ENCODE data around the gene GAS2L2. TPM values are rescaled to one million over a fixed set of nuclear protein-coding genes. Genes with fewer than 3 reads are reported as not detected.

GAS2L2 gene
- total and polyA plus RNA-seq, 4 donors: not detected

- 96% methylated on average over 1 of the region's 1 CpG for WGBS
- Histone ChIP-seq H3K27me3 (ENCODE audit: control insufficient read depth in 4 of 4, insufficient read depth in 4 of 4, low read length in 3 of 4) (no peaks in the 10 kb centered on the region), H3K36me3 (ENCODE audit: control insufficient read depth in 4 of 4, insufficient read depth in 3 of 4, low read depth in 1 of 4, low read length in 3 of 4) (no peaks in the 10 kb centered on the region), H3K4me3 (ENCODE audit: low read depth in 1 of 3, low read length in 3 of 3) (no peak within 1 kb of the TSS), H3K9ac (ENCODE audit: low read depth in 1 of 2, low read length in 2 of 2) (no peak within 1 kb of the TSS), H3K4me1 (ENCODE audit: control insufficient read depth in 4 of 4, insufficient read depth in 4 of 4, low read length in 3 of 4) (peaks cover 2 to 12% (median 6%) of the 10 kb centered on the region in 4 donors), H3K27ac (ENCODE audit: low read depth in 1 of 2, low read length in 2 of 2) (no peak within 1 kb of the TSS), H3K9me3 (ENCODE audit: control insufficient read depth in 4 of 4, low read length in 3 of 4) (no peaks in the 10 kb centered on the region)
- TF ChIP-seq HNF4G (IDR thresholded peaks at IDR 0.05) (no peak), RAD21 (IDR thresholded peaks at IDR 0.05) (no peak), ATF3 (IDR thresholded peaks at IDR 0.05) (no peak), RXRA (IDR thresholded peaks at IDR 0.05) (no peak), REST (IDR thresholded peaks at IDR 0.05) (no peak), ZBTB33 (IDR thresholded peaks at IDR 0.05) (no peak), FOXA2 (IDR thresholded peaks at IDR 0.05) (no peak), EGR1 (IDR thresholded peaks at IDR 0.05; ENCODE audit: low read depth in 2 of 2) (no peak), MAX (IDR thresholded peaks at IDR 0.05) (no peak), HNF4A (conservative IDR thresholded peaks at IDR 0.05) (no peak), JUND (IDR thresholded peaks at IDR 0.05) (no peak), TAF1 (conservative IDR thresholded peaks at IDR 0.05) (no peak), CTCF (IDR thresholded peaks at IDR 0.05; ENCODE audit: low read depth, low read length, missing input control) (no peak)
- no peak for DNase-seq (ENCODE audit: low spot score)
Observed at GRCh38 chr17:35760587-35760986, 7.5 kb upstream of the GAS2L2 start, which contains the start of gene C17orf50. Gene C17orf50, plus strand, starts transcription at chr17:35760887. Its CDS starts 55 bp downstream, at chr17:35760942.

- H3K9ac ChIP-seq (ENCODE audit: low read depth in 1 of 2, low read length in 2 of 2): no peak overlapping the region
- DNase-seq (ENCODE audit: low spot score): no peak
- H3K4me1 ChIP-seq (ENCODE audit: control insufficient read depth in 4 of 4, insufficient read depth in 4 of 4, low read length in 3 of 4): no peaks in the 10 kb centered on the region
- H3K36me3 ChIP-seq (ENCODE audit: control insufficient read depth in 4 of 4, insufficient read depth in 3 of 4, low read depth in 1 of 4, low read length in 3 of 4): no peaks in the 10 kb centered on the region
- H3K27me3 ChIP-seq (ENCODE audit: control insufficient read depth in 4 of 4, insufficient read depth in 4 of 4, low read length in 3 of 4): no peaks in the 10 kb centered on the region
- H3K4me3 ChIP-seq (ENCODE audit: low read depth in 1 of 3, low read length in 3 of 3): no peak overlapping the region
- H3K27ac ChIP-seq (ENCODE audit: low read depth in 1 of 2, low read length in 2 of 2): no peak overlapping the region
- no peaks in the 10 kb centered on the region for H3K9me3 ChIP-seq (ENCODE audit: control insufficient read depth in 4 of 4, low read length in 3 of 4)
- TF ChIP-seq RAD21 (IDR thresholded peaks at IDR 0.05) (no peak), MAX (IDR thresholded peaks at IDR 0.05) (no peak), TAF1 (conservative IDR thresholded peaks at IDR 0.05) (no peak), REST (IDR thresholded peaks at IDR 0.05) (no peak), ZBTB33 (IDR thresholded peaks at IDR 0.05) (no peak), RXRA (IDR thresholded peaks at IDR 0.05) (no peak), CTCF (IDR thresholded peaks at IDR 0.05; ENCODE audit: low read depth, low read length, missing input control) (no peak), YY1 (IDR thresholded peaks at IDR 0.05) (no peak), FOXA1 (IDR thresholded peaks at IDR 0.05) (no peak)
Observed at GRCh38 chr17:35757243-35757642, 4.2 kb upstream of the GAS2L2 start.
